Astrocyte of the cerebellum (primary cell): ENCODE measurements around the gene TIMM23.

ENCODE experiments used
- DNase-seq: peaks from one replicate; pipeline ENCODE4 v3.0.0-alpha.2; 2011; ENCODE audit warnings: low read depth
- H3K4me3 ChIP-seq: 2 replicates; pipeline ENCODE4 v1.5.1; 2011; ENCODE audit warnings: mild to moderate bottlenecking, low read depth, low read length, moderate library complexity
- CTCF ChIP-seq: IDR thresholded peaks from 2 replicates; pipeline ENCODE4 v1.5.1; 2012; ENCODE audit warnings: low read length, low read depth, moderate library complexity, mild to moderate bottlenecking; ENCODE audit errors: missing control alignments
- in situ Hi-C: cut with HindIII; loops from 2 replicates; pipeline ENCODE4 v1.10.0; 2017; ENCODE audit warnings: low sequenced_read_pairs

Gene TIMM23

GRCh38 chr10:46014206-46014605 is 41.9 kb downstream of the TIMM23 start:
- TF ChIP-seq CTCF = no peak
- no peak for DNase-seq
- in situ Hi-C loops = no loop called here
- no peak overlapping the region for H3K4me3 ChIP-seq

GRCh38 chr10:46014683-46015405 is 42.6 kb downstream of the TIMM23 start:
- in situ Hi-C loops = no loop called here
- no peak for DNase-seq
- no peak overlapping the region for H3K4me3 ChIP-seq
- TF ChIP-seq CTCF = no peak

- no peak for TF ChIP-seq CTCF
- in situ Hi-C loops = no loop called here
- DNase-seq = no peak
- no peak overlapping the region for H3K4me3 ChIP-seq
These were observed 43.9 kb downstream of the TIMM23 start for GRCh38 chr10:46016190-46016589.

GRCh38 chr10:46016811-46017210 is 44.5 kb downstream of the TIMM23 start:
- TF ChIP-seq CTCF = no peak
- in situ Hi-C loops = no loop called here
- H3K4me3 ChIP-seq = no peak overlapping the region
- no peak for DNase-seq

- in situ Hi-C loops = no loop called here
- DNase-seq = no peak
- TF ChIP-seq CTCF = no peak
- no peak overlapping the region for H3K4me3 ChIP-seq
These were observed 45.4 kb downstream of the TIMM23 start for GRCh38 chr10:46017733-46018132.

- in situ Hi-C loops = no loop called here
- TF ChIP-seq CTCF = no peak
- DNase-seq = no peak
- no peak overlapping the region for H3K4me3 ChIP-seq
These were observed 46.3 kb downstream of the TIMM23 start for GRCh38 chr10:46018453-46019176.
